Adipocyte (in vitro differentiated cells): ENCODE results near the gene R3HDML.

Experiments
- DNase-seq: peaks from one replicate; pipeline ENCODE4 v3.0.0-alpha.2; 2015; ENCODE audit warnings: low read depth
- H3K27me3 ChIP-seq: replicated peaks from 2 replicates; pipeline ENCODE4 v1.7.0; 2013; ENCODE audit warnings: mild to moderate bottlenecking, low read length, moderate library complexity; ENCODE audit not compliant: control insufficient read depth, insufficient read depth
- H3K36me3 ChIP-seq: 2 replicates; pipeline ENCODE4 v1.7.0; 2013; ENCODE audit warnings: low read length, mild to moderate bottlenecking, moderate library complexity; ENCODE audit not compliant: control insufficient read depth, insufficient read depth, severe bottlenecking
- H3K4me1 ChIP-seq: 2 replicates; pipeline ENCODE4 v1.7.0; 2013; ENCODE audit warnings: mild to moderate bottlenecking, low read length, moderate library complexity; ENCODE audit not compliant: control insufficient read depth, insufficient read depth
- H3K4me3 ChIP-seq: 2 replicates; pipeline ENCODE4 v1.7.0; 2013; ENCODE audit warnings: mild to moderate bottlenecking, low read length, moderate library complexity
- H3K9ac ChIP-seq: 2 replicates; pipeline ENCODE4 v1.7.0; 2013; ENCODE audit warnings: mild to moderate bottlenecking, low read length, moderate library complexity
- H3K9me3 ChIP-seq: 2 replicates; pipeline ENCODE4 v1.7.0; 2013; ENCODE audit warnings: mild to moderate bottlenecking, low read length, moderate library complexity; ENCODE audit not compliant: control insufficient read depth

The R3HDML gene

DNA sequence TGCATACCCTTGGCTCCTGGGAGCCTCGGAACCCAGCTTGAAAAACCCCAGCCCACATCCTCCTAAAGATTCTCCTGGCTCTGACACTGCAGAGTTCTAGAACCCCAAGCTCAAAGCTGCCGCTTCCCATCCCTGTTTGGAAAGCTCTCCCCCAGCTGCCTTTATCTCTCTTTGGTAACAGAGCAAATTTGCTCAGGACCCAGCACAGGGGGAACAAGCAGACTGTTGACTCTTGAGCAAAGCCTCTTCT is 57.5 kb downstream of the R3HDML start:
- H3K4me3 ChIP-seq = no peak overlapping the region
- H3K27me3 ChIP-seq = peaks cover 32% of the 10 kb centered on the region
- peaks cover 15% of the 10 kb centered on the region for H3K4me1 ChIP-seq
- DNase-seq = no peak
- H3K36me3 ChIP-seq = no peaks in the 10 kb centered on the region
- no peak overlapping the region for H3K9ac ChIP-seq
- H3K9me3 ChIP-seq = peaks cover 2% of the 10 kb centered on the region

DNA sequence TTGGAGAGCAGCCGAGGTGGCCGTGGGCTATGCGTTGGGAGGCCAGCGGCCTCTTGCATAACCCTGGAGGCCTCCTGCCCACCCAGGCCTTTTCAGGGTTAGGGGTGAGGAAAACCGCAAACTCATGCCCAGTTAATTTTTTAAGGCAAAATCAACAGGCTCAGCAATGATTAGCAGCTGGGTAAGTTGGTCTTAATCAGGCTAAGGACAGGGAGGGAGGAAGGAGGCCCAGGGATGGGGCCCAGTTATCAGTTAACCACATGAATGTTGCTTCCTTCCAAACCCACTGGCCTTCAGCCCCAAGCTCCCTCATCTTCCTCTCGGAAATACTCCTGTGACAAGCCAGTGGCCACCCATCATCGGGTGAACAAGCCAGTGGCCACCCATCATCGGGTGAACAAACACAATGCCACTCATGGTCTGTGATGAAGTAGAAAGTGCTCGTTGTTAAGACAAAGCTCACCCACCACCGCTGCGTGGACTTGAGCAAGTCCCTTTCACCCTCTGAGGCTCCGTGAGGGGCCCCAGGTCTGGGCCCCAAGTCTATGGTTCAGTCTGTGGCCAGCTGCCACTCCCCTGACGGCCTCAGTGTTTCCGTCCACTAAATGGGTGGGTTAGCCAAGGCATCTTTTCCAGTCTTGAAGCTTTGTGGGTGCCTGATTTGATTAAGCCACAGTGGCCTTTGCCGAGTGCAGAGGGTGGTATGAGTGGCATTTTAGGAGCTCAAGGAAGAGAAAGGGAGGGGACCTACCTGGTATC is 58.0 kb downstream of the R3HDML start:
- peaks cover 15% of the 10 kb centered on the region for H3K4me1 ChIP-seq
- H3K36me3 ChIP-seq = no peaks in the 10 kb centered on the region
- H3K4me3 ChIP-seq = no peak overlapping the region
- H3K27me3 ChIP-seq = peaks cover 37% of the 10 kb centered on the region
- no peak overlapping the region for H3K9ac ChIP-seq
- H3K9me3 ChIP-seq = peaks cover 2% of the 10 kb centered on the region
- DNase-seq = no peak

DNA sequence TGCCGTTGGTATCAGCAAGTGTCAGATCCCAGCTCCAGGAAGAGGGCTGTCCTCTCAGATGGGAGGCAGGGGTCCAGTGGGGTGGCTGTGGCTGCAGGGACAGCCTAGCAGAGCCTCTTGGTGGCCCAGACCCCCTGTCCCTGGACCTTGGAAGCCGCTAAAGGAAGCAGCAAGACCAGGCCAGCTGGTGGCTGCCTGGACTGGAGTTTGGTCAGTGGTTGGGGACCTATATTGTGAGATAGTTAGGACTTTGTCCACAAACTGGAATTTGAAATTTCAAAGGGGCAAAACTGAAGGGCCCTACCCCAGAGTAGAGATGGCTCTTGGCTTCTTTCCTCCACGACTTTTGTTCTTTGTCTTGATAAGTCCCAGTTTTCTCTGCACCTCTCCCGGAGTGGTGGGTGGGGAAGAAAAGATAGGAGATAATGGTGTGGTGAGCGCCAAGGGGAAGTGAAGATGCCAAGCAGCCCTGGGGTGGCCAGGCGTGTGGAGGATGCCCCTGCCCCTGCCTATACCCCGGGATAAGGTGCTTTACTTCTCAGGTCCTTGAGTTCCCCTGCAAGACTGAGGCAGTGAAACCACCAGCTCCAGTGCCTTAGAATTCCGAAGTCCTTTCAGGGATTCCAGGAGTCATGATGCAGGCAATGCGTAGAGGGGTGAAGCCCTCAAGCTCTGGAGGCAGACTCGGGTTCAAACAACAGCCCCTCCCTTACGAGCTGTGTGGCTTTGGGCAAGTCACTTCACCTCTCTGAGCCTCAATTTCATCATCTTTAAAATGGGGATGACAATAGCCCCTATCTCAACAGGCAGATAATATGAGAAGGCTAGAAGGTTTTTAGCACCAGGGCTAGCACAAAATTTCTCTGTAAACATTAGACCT is 58.9 kb downstream of the R3HDML start:
- Histone ChIP-seq H3K36me3 (no peaks in the 10 kb centered on the region), H3K27me3 (peaks cover 40% of the 10 kb centered on the region)
- DNase-seq = no peak

DNA sequence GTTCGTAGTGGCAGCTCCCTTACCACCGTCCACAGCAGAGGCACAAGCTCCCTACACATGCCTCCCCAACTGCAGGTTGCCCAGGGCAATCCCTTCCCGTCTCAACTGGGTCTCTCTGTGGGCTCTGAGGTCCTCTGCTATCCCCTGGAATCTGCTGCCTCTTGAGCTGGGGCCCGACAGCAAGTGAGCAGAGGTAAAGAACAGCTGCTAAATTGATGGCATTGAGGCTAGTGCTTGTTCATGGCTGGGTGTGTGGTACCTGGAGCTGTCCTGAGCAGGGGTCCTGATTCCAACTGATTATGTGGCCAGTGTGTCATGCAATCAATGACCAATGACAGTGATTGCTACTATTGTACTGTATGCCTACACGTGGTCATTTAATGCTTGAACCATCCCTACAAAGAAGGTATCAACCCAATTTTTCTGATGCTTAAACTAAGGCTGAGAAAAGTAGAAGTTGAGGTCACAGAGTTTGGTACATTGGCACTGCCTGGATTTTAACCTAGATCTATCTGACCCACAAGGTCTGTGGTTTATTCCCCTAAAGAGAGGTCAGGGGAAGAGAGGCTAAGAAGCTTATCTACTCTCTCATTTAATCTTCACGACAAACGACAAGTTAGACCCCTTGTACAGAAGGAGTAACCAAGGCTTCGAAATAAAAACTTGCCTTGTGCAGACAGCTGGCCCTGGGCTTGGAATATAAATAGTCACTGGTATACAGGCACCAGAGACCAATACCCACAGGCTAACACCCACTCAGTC is 59.7 kb downstream of the R3HDML start:
- no peak overlapping the region for H3K9ac ChIP-seq
- peaks cover 2% of the 10 kb centered on the region for H3K9me3 ChIP-seq
- H3K27me3 ChIP-seq = peaks cover 42% of the 10 kb centered on the region
- no peak overlapping the region for H3K4me3 ChIP-seq
- H3K4me1 ChIP-seq = peaks cover 15% of the 10 kb centered on the region
- DNase-seq = no peak
- H3K36me3 ChIP-seq = no peaks in the 10 kb centered on the region

More for the DNA sequence above, 58.9 kb downstream of the R3HDML start:
- H3K4me3 ChIP-seq = no peak overlapping the region
- peaks cover 2% of the 10 kb centered on the region for H3K9me3 ChIP-seq
- H3K9ac ChIP-seq = no peak overlapping the region
- H3K4me1 ChIP-seq = peaks cover 15% of the 10 kb centered on the region

DNA sequence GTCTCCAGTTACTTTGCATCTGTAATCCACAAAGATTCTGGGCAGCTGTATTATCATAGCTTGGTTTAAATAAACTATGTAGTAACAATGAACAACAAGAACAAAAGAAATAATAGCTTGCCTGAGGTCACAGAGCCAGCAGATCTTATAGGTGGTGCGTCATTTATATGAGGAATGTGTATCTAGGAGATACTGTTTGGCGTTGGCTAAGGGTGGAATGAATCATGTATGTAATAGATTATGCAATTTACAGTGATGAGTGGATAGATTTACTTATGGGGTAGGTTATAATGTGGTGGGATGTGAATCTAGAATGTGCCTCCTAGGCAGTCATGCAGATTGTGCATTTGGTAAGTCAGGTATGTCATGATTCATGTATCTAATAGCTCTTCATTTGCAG is 61.5 kb downstream of the R3HDML start:
- Histone ChIP-seq H3K4me3 (no peak overlapping the region), H3K9ac (no peak overlapping the region), H3K9me3 (peaks cover 2% of the 10 kb centered on the region), H3K4me1 (peaks cover 15% of the 10 kb centered on the region), H3K36me3 (no peaks in the 10 kb centered on the region), H3K27me3 (peaks cover 56% of the 10 kb centered on the region)
- peak; percentile 50 for DNase-seq

DNA sequence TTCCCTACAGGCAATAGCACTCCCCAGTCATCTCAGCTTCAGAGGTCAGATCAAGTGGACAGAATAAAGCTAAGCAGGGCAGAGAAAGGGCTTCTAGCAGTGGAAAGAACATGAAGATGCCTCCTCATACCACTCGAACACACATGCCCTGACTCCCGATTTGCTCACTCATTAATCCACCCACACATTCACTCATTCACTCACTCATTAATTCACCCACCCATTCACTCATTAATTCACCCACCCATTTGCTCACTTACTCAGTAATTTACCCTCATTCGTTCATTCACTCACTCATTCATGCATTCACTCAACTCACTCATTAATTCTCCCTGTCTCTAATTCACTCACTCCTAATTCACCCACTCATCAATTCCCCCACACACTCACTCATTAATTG is 62.6 kb downstream of the R3HDML start:
- H3K9ac ChIP-seq = no peak overlapping the region

DNA sequence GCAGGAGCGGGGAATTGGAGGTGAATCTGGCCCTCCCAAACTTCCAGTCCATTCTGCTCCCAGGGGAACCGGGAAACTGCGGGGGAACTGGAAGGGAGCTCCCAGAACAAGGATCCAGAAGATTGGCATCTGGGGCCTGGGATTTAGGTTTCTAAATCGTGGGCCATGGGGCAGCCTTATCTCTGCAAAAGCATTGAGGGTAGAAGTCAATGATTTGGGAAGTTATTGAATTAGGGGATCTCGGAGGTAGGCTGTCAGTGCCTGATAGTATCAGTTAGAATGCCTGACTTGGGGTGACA is 63.8 kb downstream of the R3HDML start:
- Histone ChIP-seq H3K27me3 (peaks cover 56% of the 10 kb centered on the region), H3K36me3 (no peaks in the 10 kb centered on the region), H3K4me3 (no peak overlapping the region), H3K9ac (no peak overlapping the region), H3K4me1 (peaks cover 6% of the 10 kb centered on the region), H3K9me3 (peaks cover 2% of the 10 kb centered on the region)
- DNase-seq = no peak

More for the DNA sequence above, 62.6 kb downstream of the R3HDML start:
- no peak overlapping the region for H3K4me3 ChIP-seq
- H3K27me3 ChIP-seq = peaks cover 64% of the 10 kb centered on the region
- H3K9me3 ChIP-seq = peaks cover 2% of the 10 kb centered on the region
- DNase-seq = no peak
- H3K4me1 ChIP-seq = peaks cover 7% of the 10 kb centered on the region
- no peaks in the 10 kb centered on the region for H3K36me3 ChIP-seq
